H1 (cell line): ENCODE results near the gene TOMM5. TPM values are rescaled to one million over a fixed set of nuclear protein-coding genes. Genes with fewer than 3 reads are reported as not detected.

Experiments used
- CHD7 ChIP-seq: fragments of 300-600 bp; sonication (generic); IDR thresholded peaks from 2 replicates; pipeline ENCODE4 v1.7.1; 2012; ENCODE audit warnings: low read length, moderate library complexity, mild to moderate bottlenecking, inconsistent platforms; ENCODE audit not compliant: insufficient replicate concordance
- HDAC2 ChIP-seq, 2 experiments: fragments of 300-600 bp in 1 of 2; sonication (generic) in 1 of 2; IDR thresholded peaks; 2 replicates each; pipeline ENCODE4 v1.6.1; 2011 to 2012; ENCODE audit warnings: low read depth in 2 of 2, low read length in 2 of 2, mild to moderate bottlenecking in 2 of 2, moderate library complexity in 2 of 2, borderline replicate concordance in 1 of 2, inconsistent platforms in 1 of 2
- KDM4A ChIP-seq: IDR thresholded peaks from one replicate; pipeline ENCODE4 v1.7.1; 2012; ENCODE audit warnings: low read depth, mild to moderate bottlenecking, moderate library complexity, low read length, inconsistent platforms; ENCODE audit not compliant: severe bottlenecking
- KDM5A ChIP-seq: fragments of 200-600 bp; IDR thresholded peaks from 2 replicates; pipeline ENCODE4 v1.7.1; 2012; ENCODE audit warnings: mild to moderate bottlenecking, low read length, inconsistent platforms, mixed read lengths
- NANOG ChIP-seq: IDR thresholded peaks from 2 replicates; pipeline ENCODE4 v1.6.1; 2011; ENCODE audit warnings: low read length, low read depth, mild to moderate bottlenecking, inconsistent platforms; ENCODE audit not compliant: insufficient read depth, poor library complexity, severe bottlenecking
- RAD21 ChIP-seq, 2 experiments: IDR thresholded peaks in 1 of 2; conservative IDR thresholded peaks in 1 of 2; 2 replicates each; pipeline ENCODE4 v1.6.1; 2011; ENCODE audit warnings: low read depth in 2 of 2, low read length in 2 of 2, improper control_type of control experiment in 1 of 2, inconsistent platforms in 1 of 2, mild to moderate bottlenecking in 1 of 2, moderate library complexity in 1 of 2
- RXRA ChIP-seq: IDR thresholded peaks from 2 replicates; pipeline ENCODE4 v1.6.1; 2011; ENCODE audit warnings: low read depth, mild to moderate bottlenecking, low read length, moderate library complexity; ENCODE audit not compliant: insufficient read depth
- SP2 ChIP-seq: IDR thresholded peaks from 2 replicates; pipeline ENCODE4 v1.6.1; 2012; ENCODE audit warnings: mild to moderate bottlenecking, low read length, inconsistent platforms
- YY1 ChIP-seq: IDR thresholded peaks from 2 replicates; pipeline ENCODE4 v1.6.1; 2011; ENCODE audit warnings: low read depth, mild to moderate bottlenecking, low read length
- polyA plus RNA-seq, 7 experiments: library from polyadenylated mRNA; depleted of rRNA in 3 of 7; stranded (reverse) in 5 of 7; unstranded in 2 of 7; fragments of >200 nt in 5 of 7; fragments of 200-250 nt in 2 of 7; gene quantifications; 1 replicate in 5 of 7; 2 replicates in 1 of 7; 4 replicates in 1 of 7; pipeline versions ENCODE4 v1.2.1 to v1.2.3, GENCODE V29; 2011 to 2013; ENCODE audit warnings: missing spikeins in 2 of 7, mixed read lengths in 2 of 7
- total RNA-seq: library from RNA; stranded (reverse); fragmentation: NEBNext Ultra II Directional; extraction: Animal tissue kit (Norgen Biotek cat#: 25700); gene quantifications from 2 replicates; pipeline ENCODE4 v1.2.1, GENCODE V29; 2021
- TF ChIP-seq, protein P1 (sequence below): IDR thresholded peaks from 2 replicates; pipeline ENCODE4 v1.6.1; 2011; ENCODE audit warnings: low read depth, mild to moderate bottlenecking, low read length; ENCODE audit not compliant: insufficient read depth

TOMM5 gene
- total and polyA plus RNA-seq, 2 of the 8 experiments (the other 6 are each of a cell fraction or from before 2014, with no cell fraction given) = 171 to 174 TPM

DNA sequence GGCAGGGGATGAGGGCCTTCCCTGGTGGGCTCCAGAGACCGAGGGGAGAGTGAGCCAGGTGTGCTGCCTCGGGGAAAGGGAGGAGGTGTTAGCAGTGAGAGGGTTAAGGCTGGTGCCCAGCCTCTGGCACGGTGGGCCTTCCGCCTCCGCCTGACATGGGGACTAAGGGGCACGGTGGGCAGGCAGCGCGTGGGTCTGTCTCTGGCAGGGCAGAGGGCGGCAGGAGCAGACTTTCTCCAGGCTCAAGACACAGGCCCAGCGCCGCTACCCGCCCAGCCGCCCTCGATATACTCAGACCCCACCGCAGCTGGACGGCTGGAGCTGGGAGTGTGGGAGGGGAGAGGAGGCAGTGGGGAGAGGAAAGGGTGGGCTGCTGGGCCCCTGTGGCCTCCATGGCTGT, 43.4 kb upstream of the TOMM5 start (continued):
- TF ChIP-seq CHD7 (no peak), YY1 (no peak), HDAC2 (IDR thresholded peaks at IDR 0.05; ENCODE audit: borderline replicate concordance in 1 of 2, low read depth in 2 of 2, low read length in 2 of 2) (no peak), KDM5A (no peak), KDM4A (no peak), RAD21 (IDR thresholded peaks at IDR 0.05 in 1 of 2, conservative IDR thresholded peaks at IDR 0.05 in 1 of 2; ENCODE audit: low read depth in 2 of 2, low read length in 2 of 2) (no peak), NANOG (no peak), SP2 (no peak), RXRA (no peak)
- TF ChIP-seq, protein P1, sequence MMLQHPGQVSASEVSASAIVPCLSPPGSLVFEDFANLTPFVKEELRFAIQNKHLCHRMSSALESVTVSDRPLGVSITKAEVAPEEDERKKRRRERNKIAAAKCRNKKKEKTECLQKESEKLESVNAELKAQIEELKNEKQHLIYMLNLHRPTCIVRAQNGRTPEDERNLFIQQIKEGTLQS = no peak
